ENCODE results near the gene CHAF1A.

Gene CHAF1A

GRCh38 chr19:4432918-4433506, 30.6 kb downstream of the CHAF1A start:
- Histone ChIP-seq H3K9me2 (replicated peaks; ENCODE audit: low read depth, low read length) (no peaks in the 10 kb centered on the region), H3K4me2 (ENCODE audit: low read depth, low read length, poor library complexity, severe bottlenecking) (no peak overlapping the region), H3K27me3 (ENCODE audit: insufficient read depth, low read length, poor library complexity, severe bottlenecking) (no peaks in the 10 kb centered on the region), H3K36me3 (ENCODE audit: insufficient read depth, low read length) (peaks cover 87% of the 10 kb centered on the region; the same call in 1 of the 2 replicates), H3K79me2 (ENCODE audit: insufficient read depth, low read length) (no peaks in the 10 kb centered on the region), H3K9ac (ENCODE audit: low read depth, low read length, poor library complexity, severe bottlenecking) (no peak overlapping the region), H3K4me3 (ENCODE audit: low read length, poor library complexity, severe bottlenecking) (no peak overlapping the region), H3F3A (ENCODE audit: low read depth) (no peaks in the 10 kb centered on the region), H4K20me1 (ENCODE audit: insufficient read depth, low read length, poor library complexity, severe bottlenecking) (no peaks in the 10 kb centered on the region), H3K4me1 (ENCODE audit: insufficient read depth, low read length, poor library complexity, severe bottlenecking) (no peaks in the 10 kb centered on the region), H3K9me3 (ENCODE audit: insufficient read depth, low read depth, low read length) (no peaks in the 10 kb centered on the region), H2AFZ (ENCODE audit: low read length) (no peak overlapping the region)
- TF ChIP-seq EZH2phosphoT487 (IDR thresholded peaks at IDR 0.05; ENCODE audit: borderline replicate concordance): no peak
- TF ChIP-seq, protein P1, sequence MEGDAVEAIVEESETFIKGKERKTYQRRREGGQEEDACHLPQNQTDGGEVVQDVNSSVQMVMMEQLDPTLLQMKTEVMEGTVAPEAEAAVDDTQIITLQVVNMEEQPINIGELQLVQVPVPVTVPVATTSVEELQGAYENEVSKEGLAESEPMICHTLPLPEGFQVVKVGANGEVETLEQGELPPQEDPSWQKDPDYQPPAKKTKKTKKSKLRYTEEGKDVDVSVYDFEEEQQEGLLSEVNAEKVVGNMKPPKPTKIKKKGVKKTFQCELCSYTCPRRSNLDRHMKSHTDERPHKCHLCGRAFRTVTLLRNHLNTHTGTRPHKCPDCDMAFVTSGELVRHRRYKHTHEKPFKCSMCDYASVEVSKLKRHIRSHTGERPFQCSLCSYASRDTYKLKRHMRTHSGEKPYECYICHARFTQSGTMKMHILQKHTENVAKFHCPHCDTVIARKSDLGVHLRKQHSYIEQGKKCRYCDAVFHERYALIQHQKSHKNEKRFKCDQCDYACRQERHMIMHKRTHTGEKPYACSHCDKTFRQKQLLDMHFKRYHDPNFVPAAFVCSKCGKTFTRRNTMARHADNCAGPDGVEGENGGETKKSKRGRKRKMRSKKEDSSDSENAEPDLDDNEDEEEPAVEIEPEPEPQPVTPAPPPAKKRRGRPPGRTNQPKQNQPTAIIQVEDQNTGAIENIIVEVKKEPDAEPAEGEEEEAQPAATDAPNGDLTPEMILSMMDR (conservative IDR thresholded peaks at IDR 0.05; ENCODE audit: low read length): no peak

- Histone ChIP-seq H3F3A (ENCODE audit: low read depth) (no peaks in the 10 kb centered on the region), H3K4me3 (ENCODE audit: low read length, poor library complexity, severe bottlenecking) (no peak overlapping the region), H4K20me1 (ENCODE audit: insufficient read depth, low read length, poor library complexity, severe bottlenecking) (no peaks in the 10 kb centered on the region), H3K9me3 (ENCODE audit: insufficient read depth, low read depth, low read length) (no peaks in the 10 kb centered on the region), H3K79me2 (ENCODE audit: insufficient read depth, low read length) (no peaks in the 10 kb centered on the region), H3K27me3 (ENCODE audit: insufficient read depth, low read length, poor library complexity, severe bottlenecking) (no peaks in the 10 kb centered on the region), H3K9ac (ENCODE audit: low read depth, low read length, poor library complexity, severe bottlenecking) (no peak overlapping the region), H2AFZ (ENCODE audit: low read length) (no peak overlapping the region), H3K9me2 (replicated peaks; ENCODE audit: low read depth, low read length) (no peaks in the 10 kb centered on the region), H3K4me1 (ENCODE audit: insufficient read depth, low read length, poor library complexity, severe bottlenecking) (no peaks in the 10 kb centered on the region), H3K4me2 (ENCODE audit: low read depth, low read length, poor library complexity, severe bottlenecking) (no peak overlapping the region), H3K36me3 (ENCODE audit: insufficient read depth, low read length) (peaks cover 81% of the 10 kb centered on the region; the same call in 1 of the 2 replicates)
- no peak for TF ChIP-seq EZH2phosphoT487 (IDR thresholded peaks at IDR 0.05; ENCODE audit: borderline replicate concordance)
- TF ChIP-seq, protein P1 (conservative IDR thresholded peaks at IDR 0.05; ENCODE audit: low read length): no peak
Observed at GRCh38 chr19:4434391-4434790, 32.0 kb downstream of the CHAF1A start.

GRCh38 chr19:4436231-4436630, 33.8 kb downstream of the CHAF1A start:
- TF ChIP-seq, protein P1 (conservative IDR thresholded peaks at IDR 0.05; ENCODE audit: low read length): no peak
- no peak for TF ChIP-seq EZH2phosphoT487 (IDR thresholded peaks at IDR 0.05; ENCODE audit: borderline replicate concordance)
- no peaks in the 10 kb centered on the region for H3K9me3 ChIP-seq (ENCODE audit: insufficient read depth, low read depth, low read length)
- H2AFZ ChIP-seq (ENCODE audit: low read length): no peak overlapping the region
- H3K79me2 ChIP-seq (ENCODE audit: insufficient read depth, low read length): no peaks in the 10 kb centered on the region
- no peaks in the 10 kb centered on the region for H3K9me2 ChIP-seq (replicated peaks; ENCODE audit: low read depth, low read length)
- no peaks in the 10 kb centered on the region for H3K27me3 ChIP-seq (ENCODE audit: insufficient read depth, low read length, poor library complexity, severe bottlenecking)
- H3K9ac ChIP-seq (ENCODE audit: low read depth, low read length, poor library complexity, severe bottlenecking): no peak overlapping the region
- peaks cover 76% of the 10 kb centered on the region; the same call in 1 of the 2 replicates for H3K36me3 ChIP-seq (ENCODE audit: insufficient read depth, low read length)
- no peaks in the 10 kb centered on the region for H4K20me1 ChIP-seq (ENCODE audit: insufficient read depth, low read length, poor library complexity, severe bottlenecking)
- H3K4me2 ChIP-seq (ENCODE audit: low read depth, low read length, poor library complexity, severe bottlenecking): no peak overlapping the region
- no peaks in the 10 kb centered on the region for H3F3A ChIP-seq (ENCODE audit: low read depth)
- no peaks in the 10 kb centered on the region for H3K4me1 ChIP-seq (ENCODE audit: insufficient read depth, low read length, poor library complexity, severe bottlenecking)
- H3K4me3 ChIP-seq (ENCODE audit: low read length, poor library complexity, severe bottlenecking): no peak overlapping the region
